Measurements from ENCODE around the gene VPS72.

Gene VPS72

GRCh38 chr1:151145304-151146071 is 44.5 kb downstream of the VPS72 start:
- TF ChIP-seq CTCF (IDR thresholded peaks at IDR 0.05; ENCODE audit: control insufficient read depth, extremely low read depth, insufficient read depth), result no peak
- H3K4me3 ChIP-seq (ENCODE audit: low read depth, low read length), result peak overlapping the region; percentile 64
- DNase-seq (ENCODE audit: low read depth), result no peak

DNA sequence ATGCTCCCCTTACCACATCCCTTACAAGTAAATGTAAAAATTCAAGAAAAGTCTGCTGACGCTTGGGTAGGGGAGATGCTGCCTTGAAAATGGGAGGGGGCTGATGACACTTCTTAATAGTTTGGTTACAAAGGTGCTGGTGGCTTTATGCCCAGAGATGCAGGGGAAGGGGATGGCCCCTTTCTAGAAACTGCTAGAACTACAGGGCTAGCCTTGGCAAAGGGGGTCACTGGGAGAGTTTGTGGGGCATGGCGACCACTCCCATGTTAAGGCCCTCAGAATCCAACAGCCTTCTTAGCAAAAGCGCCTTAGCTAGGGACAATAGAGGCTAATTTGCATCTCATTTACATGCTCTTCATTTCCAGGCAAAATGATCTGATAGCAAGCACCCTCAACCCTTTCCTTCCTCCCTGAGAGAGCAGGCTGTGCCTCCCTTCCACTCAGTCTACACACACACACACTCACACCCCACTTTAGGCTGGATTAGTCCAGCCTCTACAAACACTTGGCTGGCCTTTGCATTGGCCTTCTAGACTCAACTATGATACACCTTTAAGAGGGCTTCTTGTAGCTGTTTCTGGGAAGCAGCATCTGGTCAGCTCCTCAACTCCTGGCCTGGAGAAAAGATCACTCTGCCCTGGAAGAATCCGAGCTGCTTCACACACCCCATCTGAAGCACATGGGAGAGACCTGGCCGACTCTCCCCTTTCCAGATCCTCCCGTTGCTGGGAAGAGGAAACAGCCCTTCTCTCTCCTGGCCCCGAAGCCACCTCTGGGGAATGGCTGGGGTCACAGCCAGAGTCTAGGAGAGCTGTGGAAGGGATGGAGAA is 45.3 kb downstream of the VPS72 start:
- no peak overlapping the region for H3K4me3 ChIP-seq (ENCODE audit: low read depth, low read length)
- no peak for DNase-seq (ENCODE audit: low read depth)
- TF ChIP-seq CTCF (IDR thresholded peaks at IDR 0.05; ENCODE audit: control insufficient read depth, extremely low read depth, insufficient read depth), result no peak

GRCh38 chr1:151143986-151144385 is 46.0 kb downstream of the VPS72 start:
- TF ChIP-seq CTCF (IDR thresholded peaks at IDR 0.05; ENCODE audit: control insufficient read depth, extremely low read depth, insufficient read depth), result no peak
- H3K4me3 ChIP-seq (ENCODE audit: low read depth, low read length), result no peak overlapping the region
- no peak for DNase-seq (ENCODE audit: low read depth)

GRCh38 chr1:151143057-151143435 is 47.0 kb downstream of the VPS72 start:
- no peak for DNase-seq (ENCODE audit: low read depth)
- no peak overlapping the region for H3K4me3 ChIP-seq (ENCODE audit: low read depth, low read length)
- no peak for TF ChIP-seq CTCF (IDR thresholded peaks at IDR 0.05; ENCODE audit: control insufficient read depth, extremely low read depth, insufficient read depth)

GRCh38 chr1:151142411-151143056 is 47.5 kb downstream of the VPS72 start:
- no peak overlapping the region for H3K4me3 ChIP-seq (ENCODE audit: low read depth, low read length)
- TF ChIP-seq CTCF (IDR thresholded peaks at IDR 0.05; ENCODE audit: control insufficient read depth, extremely low read depth, insufficient read depth), result no peak
- DNase-seq (ENCODE audit: low read depth), result no peak

GRCh38 chr1:151137789-151138188 is 52.2 kb downstream of the VPS72 start:
- TF ChIP-seq CTCF (IDR thresholded peaks at IDR 0.05; ENCODE audit: control insufficient read depth, extremely low read depth, insufficient read depth), result no peak
- no peak overlapping the region for H3K4me3 ChIP-seq (ENCODE audit: low read depth, low read length)
- no peak for DNase-seq (ENCODE audit: low read depth)

Measured in LNCaP clone FGC (cell line).